ENCODE results near the gene GARRE1.
"Not testable (repeated sequence)": the region's sequence is repeated elsewhere in the genome, so short reads cannot be mapped to it uniquely, and the experiment has no call there.

GARRE1 gene

DNA sequence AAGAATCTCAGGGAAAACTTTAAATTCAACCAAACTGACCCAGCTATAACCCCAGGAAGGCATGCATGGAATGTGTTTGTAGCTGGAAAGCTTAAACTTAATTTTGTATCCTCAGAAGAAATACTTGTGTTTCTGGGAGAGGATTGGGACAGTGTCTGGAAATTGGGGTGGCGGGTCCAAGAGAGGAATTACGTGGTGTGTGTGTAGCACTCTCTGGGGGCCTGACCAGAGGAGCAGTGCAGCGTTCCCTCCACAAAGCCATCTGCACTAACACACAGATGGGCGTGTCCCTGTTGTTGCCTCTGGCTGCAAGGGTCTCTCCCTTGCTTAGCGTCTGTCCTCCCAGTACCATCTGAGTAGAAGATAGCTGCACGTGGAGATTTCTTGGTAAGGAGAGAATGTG lies 6.4 kb downstream of the GARRE1 start:
- peak; percentile 41 for DNase-seq (ENCODE audit: low spot score)

DNA sequence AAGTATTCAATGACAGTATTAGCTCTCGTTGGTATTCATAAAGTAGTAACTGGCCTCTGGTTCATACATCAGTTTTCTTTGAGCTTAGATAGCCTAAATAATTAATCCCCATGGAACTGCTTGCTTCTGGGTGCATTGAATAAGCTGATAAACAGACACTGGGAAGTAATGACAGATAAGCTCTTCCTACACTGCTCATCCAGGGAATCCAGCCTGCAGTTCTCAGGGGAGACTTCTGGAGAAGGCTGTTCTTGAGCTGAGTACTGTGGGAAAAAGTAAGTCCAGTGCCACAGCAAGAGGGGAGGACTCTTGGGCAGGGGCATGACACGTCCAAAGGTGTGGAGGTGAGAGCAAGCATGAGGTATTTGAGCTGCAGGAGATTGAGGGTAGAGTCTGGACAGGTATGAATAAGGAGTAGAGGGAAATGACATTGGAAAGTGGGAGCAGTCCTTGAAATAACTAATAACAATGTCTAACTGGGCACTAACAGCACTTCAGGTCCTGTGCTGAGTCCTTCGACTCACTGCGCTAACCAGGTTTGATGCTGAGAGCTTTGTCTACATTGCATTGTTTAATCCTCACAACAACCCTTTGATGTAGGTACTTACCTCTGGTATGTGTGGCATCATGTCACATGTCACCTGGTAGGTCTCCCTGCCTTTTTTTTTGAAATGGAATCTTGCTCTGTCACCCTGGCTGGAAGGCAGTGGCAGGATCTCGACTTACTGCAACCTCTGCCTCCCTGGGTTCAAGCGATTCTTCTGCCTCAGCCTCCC lies 7.2 kb downstream of the GARRE1 start:
- no peak for DNase-seq (ENCODE audit: low spot score)

DNA sequence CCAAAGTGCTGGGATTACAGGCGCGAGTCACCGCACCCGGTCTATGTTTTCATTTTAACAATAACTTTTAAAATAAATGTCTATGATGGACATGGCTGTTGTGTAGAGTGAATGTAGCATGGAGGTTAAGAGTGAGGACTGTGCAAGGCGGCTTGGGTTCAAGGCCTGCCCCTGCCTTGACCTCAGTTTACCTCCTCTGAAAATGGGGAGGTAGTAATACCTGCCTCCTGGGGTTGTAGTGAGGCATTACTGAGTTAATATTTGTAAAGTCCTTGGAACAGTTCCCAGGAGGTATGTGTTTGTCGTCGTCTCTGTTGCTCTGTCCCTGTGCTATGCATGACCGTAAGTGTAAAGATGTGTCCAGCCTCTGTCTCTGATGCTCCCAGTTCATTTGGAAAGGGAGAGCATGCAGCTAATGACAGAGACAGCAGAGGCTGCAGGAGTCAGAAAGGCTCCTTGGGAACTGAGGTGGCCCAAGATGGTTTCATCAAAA lies 9.4 kb downstream of the GARRE1 start:
- no peak for DNase-seq (ENCODE audit: low spot score)

DNA sequence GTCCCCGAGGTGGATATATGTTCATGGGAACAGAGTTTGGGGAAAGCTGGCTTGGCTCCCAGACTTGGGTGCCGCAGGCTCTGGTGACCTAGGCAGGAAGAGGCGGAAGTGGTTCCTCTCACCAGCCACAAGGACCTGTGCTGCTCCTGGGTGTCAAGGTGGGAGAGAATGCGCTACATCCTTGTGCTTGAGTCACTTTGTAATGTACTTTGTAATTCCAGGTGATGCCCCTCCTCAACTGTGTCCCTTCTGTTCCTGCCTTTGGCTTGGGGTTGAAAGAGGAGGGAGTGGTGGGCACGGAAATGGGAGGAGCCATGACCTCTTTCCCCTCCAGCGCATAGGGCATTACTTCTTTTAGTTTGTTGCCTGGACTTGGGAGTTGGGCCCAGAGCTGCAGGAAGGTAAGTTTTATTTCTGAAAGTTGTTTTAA lies 10.9 kb downstream of the GARRE1 start:
- no peak for DNase-seq (ENCODE audit: low spot score)

DNA sequence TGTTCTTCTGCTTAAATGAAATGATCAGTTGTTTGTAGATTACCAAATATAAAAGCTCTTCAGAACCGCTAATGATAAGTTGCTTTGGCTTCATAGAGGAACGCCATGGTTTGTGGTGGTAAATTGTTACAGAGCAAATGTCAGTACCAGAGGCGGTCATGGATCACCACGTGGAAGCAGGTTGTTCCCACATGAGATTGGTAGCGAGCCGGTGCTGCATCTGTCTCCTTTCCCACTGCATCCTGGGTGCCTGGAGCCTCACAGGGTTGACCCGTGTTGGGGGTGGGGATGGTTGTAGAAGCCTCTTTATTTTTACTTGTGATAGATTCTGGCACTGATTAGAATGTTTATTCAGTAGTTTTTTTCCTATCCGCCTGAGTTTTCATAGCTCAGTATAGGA lies 14.7 kb downstream of the GARRE1 start:
- no peak for DNase-seq (ENCODE audit: low spot score)

DNA sequence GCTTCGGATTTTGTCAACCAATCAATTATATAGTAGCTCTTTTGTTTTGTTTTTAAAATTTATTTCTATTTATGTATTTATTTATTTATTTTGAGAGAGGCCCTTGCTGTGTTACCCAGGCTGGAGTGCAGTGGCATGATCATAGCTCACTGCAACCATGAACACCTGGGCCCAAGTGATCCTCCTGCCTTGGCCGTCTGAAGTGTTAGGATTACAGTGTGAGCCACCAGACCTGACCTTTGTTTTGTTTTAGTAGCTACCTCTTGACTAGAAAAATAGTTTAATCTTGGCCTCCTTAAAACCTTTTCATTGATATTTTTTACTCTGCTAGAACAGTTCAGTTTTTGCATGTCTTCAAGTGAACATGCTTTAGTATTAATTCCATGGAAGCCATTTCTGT lies 15.1 kb downstream of the GARRE1 start:
- no peak for DNase-seq (ENCODE audit: low spot score)

DNA sequence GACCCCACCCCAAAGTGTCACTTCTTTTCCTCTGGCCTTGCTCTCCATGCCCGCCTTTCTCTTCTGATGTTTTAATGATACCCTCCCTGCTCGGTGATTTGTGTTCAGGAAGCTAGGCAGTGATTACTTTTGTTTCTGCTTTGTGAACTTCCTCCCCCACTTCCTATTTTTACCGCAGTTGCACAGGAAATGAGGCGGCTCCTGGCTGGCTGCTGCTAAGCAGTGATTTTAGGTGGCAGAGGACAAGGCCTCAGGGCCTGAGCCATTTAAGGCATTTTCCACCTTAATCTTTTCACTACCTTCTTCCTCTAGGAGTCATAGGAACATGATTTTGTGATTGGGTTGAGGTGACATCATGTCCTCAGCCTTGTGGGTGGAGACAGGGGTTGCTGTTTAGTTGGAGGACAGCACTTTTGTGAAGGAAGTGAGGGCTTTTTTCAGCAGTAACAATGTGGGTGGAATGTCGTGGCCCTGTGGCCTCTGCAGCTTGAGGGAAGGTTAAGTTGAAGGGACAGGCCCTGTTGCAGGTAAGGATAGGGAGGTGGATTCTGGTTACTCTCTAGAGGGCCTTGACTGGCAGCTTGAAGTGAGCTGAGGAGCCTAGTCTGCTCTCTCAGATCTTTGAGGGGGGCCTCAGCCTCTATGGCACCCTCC lies 15.7 kb downstream of the GARRE1 start:
- DNase-seq (ENCODE audit: low spot score), result peak; percentile 41

DNA sequence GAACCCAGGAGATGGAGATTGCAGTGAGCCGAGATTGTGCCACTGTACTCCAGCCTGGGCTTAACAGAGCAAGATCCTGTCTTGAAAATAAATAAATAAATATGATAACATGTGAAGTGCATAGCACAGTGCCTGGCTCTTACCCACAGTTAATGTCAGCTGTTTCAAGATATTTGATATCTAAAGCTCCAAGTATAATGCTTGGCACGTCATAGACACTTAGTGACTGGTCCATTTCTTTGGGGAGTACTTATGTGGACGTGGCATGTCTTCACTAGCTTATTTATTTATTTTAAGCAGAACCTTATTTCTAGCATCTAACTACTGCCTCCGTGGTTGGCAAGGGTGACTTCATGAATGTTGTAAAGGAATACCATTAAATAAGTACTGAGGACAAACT lies 18.8 kb downstream of the GARRE1 start:
- DNase-seq (ENCODE audit: low spot score), result no peak

DNA sequence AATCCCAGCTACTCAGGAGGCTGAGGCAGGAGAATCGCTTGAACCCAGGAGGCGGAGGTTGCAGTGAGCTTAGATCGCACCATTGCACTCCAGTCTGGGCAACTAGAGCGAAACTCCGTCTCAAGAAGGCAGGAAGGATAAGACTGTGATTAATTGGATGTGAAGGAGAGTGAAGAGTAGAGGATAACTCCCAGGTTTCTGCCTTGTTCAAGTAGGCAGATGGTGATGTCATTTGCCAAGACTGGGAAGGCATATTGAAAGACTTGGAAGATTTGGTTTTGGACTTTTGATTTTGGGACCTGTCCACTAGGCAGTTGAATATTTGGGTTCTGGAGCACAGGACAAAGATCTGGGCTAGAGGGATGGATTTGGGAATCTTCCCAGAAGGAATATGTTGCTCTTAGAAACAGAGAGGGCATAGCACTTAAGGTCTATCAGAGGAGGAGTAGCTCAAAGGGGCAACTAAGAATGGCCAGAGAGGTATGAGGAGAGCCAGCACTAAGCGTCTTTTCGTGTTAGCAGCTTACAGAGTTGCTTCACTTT lies 20.0 kb downstream of the GARRE1 start:
- DNase-seq (ENCODE audit: low spot score), result peak; percentile 55

DNA sequence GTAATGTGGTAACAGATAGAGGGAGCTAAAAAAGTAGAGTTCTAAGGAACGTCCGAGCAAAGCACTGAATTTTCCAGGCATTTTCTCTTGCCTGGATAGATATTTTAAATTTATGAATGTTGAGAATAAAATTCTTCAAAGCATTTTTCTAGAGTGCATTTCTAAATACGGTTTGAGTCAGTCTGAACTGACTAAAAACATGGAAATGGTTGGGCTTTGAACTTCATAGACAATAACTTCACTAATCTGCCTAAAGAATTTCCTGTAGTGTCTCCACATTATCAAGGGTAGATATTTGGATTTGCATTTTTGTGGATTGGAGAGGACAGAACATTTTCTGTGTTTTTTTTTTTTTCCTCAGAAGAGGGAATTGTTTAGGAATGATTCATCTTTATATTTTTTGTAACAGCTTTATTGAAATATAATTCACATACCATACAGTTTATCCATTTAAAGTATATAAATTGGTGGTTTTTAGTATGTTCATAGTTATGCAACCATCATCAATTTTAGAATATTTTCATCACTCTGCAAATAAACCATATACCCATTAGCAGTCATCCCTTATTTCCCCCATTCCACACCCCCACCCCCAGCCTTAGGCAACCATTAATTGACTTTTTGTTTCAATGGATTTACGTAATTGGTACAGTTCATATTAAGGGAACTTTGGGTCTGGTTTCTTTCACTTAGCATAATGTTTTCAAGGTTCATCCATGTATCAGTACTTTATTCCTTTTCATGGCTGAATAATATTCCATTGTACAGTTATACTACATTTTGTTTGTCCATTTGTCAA lies 20.7 kb downstream of the GARRE1 start:
- DNase-seq (ENCODE audit: low spot score), result peak; percentile 63

DNA sequence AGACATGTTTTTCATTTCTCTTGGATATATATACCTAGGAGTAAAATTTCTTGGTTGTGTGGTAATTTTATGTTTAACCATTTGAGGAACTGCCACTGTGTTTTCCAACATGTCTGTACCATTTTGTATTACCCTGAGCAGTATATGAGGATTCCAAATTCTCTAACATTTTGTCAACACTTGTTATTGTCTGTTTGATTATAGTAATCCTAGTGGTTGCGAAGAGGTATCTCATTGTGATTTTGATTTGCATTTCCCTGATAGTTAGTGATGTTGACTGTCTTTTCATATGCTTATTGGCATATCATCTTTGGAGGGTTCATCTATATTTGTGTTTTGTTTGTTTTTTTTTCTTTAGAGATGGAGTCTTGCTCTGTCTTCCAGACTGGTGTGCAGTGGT lies 21.4 kb downstream of the GARRE1 start:
- no peak for DNase-seq (ENCODE audit: low spot score)

DNA sequence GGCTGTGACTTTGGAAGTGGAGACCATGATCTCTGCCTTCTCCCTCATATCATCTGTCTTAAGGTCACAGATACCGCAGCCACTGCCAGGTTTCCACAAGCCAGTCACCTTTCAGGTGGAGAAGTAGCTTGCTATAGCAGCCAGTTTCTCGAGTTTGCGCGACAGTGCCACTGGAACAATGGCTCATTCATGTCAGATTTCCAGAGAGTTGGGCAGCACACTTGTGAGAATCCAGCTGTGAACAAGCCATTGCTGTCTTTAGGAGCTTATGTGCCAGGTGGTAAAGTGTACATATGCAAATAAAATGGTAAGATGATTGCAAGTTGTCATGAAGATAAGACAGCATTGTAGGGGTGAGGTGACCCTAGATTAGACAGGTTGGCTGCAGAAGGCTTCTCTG lies 22.3 kb downstream of the GARRE1 start:
- no peak for DNase-seq (ENCODE audit: low spot score)

DNA sequence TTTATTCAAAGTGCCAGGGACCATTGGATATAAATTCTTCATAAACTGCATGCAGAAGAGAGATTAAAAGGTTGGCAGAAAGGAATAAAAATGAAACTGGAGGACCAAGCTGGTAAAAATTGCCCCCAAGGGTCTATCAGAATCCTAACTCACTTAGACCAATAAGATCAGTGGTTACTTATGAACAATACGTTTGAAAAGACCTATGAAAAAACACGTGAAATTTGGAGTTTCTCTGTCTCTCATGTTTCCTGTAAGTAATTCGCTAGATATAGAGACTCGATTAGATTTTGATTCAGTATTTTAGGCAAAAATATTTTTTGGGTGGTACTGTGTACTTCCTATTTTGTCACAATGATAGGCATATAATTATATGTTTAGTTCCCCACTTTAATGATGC lies 22.9 kb downstream of the GARRE1 start:
- no peak for DNase-seq (ENCODE audit: low spot score)

DNA sequence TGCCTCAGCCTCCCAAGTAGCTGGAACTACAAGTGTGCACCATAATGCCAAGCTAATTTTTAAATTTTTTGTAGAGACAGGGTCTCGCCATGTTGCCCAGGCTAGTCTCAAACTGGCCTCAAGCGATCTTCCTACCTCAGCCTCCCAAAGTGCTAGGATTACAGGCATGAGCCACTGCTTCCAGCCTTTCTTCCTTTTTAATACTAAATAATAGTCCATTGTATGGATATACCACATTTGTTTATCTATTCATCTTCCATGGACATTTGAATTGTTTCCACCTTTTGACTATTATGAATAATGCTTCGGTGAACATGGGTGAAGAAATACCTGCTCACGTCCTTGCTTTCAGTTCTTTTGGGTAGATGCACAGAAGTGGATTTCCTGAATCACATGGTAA lies 24.4 kb downstream of the GARRE1 start:
- no peak for DNase-seq (ENCODE audit: low spot score)

DNA sequence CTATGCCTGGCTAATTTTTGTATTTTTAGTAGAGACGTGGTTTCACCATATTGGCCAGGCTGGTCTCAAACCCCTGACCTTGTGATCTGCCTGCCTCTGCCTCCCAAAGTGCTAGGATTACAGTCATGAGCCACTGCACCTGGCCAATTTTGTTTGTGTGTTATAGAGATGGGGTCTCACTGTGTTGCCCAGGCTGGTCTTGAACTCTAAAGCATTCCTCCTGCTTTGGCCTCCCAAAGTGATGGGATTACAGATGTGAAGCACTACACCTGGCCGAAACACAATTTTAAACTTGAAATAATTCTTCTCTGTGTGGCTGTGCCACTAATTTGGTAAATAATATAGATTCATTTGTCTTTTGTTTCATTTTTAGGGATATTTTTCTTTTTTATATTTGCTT lies 27.1 kb downstream of the GARRE1 start:
- not testable (repeated sequence) for DNase-seq (ENCODE audit: low spot score)

DNA sequence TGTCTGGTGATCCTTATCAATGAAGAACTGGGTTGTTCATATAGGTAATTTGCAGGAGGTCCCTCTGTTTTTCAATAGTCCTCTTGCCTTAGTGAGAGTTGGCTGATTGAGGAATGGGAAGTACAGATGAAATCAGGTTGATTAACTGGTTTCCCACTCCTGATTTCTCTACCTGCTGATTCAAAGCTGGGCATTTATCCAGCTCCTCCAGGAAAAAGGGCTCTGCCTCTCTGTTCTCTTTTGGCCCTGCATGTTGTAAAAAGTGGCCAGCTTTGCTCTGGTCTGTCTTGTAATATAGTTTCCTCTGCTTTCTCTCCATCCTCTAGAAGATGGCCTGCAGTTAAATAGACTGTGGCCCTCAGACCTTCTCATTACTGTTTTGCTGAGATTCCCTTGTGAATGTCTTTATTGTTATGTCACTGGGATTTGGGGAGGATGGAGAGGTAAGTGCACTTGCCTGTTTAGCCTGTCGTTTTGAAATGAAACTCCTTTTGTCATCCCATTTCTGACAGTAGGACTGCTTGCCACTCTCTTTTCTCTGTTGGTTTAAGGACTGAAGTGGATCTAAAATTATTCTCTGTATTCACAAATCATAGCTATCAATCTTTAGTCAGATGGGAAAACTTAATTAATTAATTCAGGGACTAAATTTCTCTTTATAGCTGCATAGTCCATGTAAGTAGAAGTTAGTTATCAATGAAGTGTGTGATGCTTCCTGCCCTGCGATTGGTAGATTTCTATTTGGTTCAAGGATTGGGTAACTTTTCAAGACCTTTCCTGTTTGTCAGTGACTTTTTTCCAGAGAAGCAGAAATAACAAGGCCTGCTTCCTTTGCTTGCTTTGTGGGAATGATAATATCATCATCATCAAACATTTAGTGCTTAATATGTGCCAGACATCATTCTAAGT lies 28.5 kb downstream of the GARRE1 start:
- DNase-seq (ENCODE audit: low spot score), result no peak

DNA sequence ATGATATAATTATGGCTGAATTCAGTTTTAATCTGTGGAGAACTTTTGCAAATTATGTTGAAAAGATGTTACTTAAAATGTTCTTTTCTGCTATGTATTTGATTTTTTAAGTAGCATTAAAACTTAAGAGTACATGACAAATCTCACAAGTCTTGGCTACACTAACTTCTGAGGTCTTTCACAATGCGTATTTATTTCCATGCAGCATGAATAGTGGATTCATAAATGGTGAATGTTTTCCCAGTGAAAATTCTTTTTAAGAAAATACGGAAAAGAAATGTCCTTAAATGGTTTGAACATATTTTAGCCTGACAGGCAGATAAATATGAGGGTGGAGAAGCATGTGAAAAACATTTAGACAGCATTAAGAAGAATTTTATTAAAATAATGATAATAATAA lies 30.2 kb downstream of the GARRE1 start:
- no peak for DNase-seq (ENCODE audit: low spot score)

DNA sequence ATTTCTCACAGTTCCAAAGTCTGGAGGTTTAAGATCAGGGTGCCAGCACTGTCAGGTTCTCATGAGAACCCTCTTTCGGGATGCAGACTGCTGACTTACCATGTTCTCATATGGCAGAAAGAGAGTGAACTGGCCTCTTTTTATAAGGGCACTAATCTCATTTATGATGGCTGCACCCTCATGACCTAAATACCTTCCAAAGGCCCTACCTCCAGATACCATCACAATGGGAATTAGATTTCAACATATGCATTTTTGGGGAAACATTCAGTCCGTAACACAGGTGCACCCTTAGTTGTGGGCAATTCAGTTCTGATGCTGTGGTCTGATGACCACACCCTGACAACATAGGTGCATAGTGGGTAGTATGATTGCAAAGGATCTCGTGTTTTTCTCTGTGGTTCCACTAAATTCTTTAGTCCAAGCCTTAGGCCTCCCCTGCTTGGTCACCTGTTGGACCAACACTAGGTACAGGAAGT lies 33.3 kb downstream of the GARRE1 start:
- DNase-seq (ENCODE audit: low spot score), result no peak

DNA sequence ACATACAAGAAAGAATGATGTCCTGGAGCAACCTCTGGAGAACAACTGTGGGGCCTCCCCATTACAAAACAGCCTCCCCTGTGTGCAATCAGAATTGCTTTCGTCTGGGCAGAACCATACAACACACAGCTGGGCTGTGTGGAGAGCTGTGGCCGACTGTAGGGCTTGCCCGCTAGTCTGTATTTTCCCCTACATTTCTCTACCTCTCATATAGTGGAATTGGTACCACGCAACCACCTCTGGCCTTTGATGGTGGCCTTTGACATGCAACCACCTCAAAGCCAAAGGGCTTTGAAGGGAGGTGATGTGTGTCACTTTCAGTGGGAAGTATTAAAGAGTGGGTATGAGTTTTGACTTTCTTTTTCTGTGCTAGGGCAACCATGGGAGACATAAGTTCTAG lies 34.0 kb downstream of the GARRE1 start:
- DNase-seq (ENCODE audit: low spot score), result no peak

DNA sequence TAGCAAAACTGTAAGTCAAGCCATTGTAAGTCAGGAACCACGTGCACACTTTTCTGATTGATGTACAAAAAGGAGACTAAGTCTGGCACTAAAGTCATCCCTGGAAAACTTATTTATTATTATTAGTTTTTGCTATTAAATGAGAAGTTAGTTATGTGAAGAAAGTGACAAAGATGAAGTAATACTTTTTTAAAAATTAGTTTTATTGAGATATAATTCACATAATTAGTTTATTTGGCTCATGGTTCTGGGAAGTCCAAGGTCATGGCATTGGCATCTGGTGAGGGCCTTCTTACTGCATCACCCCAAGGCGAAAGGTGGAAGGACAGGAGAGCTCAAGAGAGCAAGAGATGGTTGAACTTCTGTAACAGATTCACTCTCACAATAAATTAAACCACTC lies 36.9 kb downstream of the GARRE1 start:
- no peak for DNase-seq (ENCODE audit: low spot score)

DNA sequence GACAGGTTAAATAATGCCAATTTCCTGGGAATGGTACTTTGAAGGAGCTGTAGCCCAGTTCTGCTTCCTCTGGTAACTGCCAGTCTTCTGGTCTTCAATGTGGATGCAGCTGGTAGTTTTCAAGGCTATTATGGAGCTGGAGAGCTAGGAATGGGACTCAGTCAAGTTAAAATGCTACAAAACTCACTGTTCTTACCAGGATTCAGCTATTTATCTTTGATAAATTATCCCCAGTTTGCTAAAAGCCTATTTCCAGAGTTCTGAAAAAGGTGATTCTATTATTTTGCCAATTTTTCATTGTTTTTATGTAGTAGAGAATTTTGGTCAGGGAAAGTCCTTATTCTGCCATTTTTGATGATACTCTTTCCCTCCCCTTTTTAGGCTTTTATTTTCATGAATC lies 40.7 kb downstream of the GARRE1 start:
- no peak for DNase-seq (ENCODE audit: low spot score)

All from AG08396 (cell line).